PC-3 (cell line): ENCODE data around the gene MOCS2.

Experiments
- EZH2 ChIP-seq: fragments of 300-600 bp; sonication (generic); IDR thresholded peaks from one replicate; pipeline ENCODE4 v1.6.1; 2017; ENCODE audit warnings: antibody characterized with exemption, mild to moderate bottlenecking, low read length; ENCODE audit not compliant: unreplicated experiment
- TF ChIP-seq, protein P1 (sequence below): fragments of 300-600 bp; sonication (generic); conservative IDR thresholded peaks from 2 replicates; pipeline ENCODE4 v1.5.1; 2017; ENCODE audit warnings: antibody characterized with exemption, low read depth, mild to moderate bottlenecking, low read length

DNA sequence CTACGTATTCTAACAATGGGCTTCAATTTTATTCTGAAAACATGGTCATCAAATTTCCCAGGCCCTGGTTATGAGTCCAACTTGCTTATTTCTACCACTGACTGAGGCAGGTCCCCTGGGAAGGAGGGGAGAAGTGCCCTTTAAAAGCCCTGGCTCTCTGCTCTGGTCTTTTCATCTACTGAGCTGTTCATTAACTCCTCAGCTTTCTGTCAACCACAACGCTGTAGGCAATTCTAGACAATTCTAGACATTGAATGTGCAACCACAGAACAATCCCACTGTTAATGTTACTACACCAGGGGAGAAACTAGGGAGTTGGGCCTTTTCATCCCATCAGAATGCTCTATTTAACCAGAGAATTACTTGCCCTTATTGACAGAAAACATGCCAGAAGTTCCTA, 10.0 kb downstream of the MOCS2 start:
- TF ChIP-seq, protein P1, sequence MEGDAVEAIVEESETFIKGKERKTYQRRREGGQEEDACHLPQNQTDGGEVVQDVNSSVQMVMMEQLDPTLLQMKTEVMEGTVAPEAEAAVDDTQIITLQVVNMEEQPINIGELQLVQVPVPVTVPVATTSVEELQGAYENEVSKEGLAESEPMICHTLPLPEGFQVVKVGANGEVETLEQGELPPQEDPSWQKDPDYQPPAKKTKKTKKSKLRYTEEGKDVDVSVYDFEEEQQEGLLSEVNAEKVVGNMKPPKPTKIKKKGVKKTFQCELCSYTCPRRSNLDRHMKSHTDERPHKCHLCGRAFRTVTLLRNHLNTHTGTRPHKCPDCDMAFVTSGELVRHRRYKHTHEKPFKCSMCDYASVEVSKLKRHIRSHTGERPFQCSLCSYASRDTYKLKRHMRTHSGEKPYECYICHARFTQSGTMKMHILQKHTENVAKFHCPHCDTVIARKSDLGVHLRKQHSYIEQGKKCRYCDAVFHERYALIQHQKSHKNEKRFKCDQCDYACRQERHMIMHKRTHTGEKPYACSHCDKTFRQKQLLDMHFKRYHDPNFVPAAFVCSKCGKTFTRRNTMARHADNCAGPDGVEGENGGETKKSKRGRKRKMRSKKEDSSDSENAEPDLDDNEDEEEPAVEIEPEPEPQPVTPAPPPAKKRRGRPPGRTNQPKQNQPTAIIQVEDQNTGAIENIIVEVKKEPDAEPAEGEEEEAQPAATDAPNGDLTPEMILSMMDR = no peak
- TF ChIP-seq EZH2 = no peak
